SU-DHL-6 (cell line): ENCODE data around the gene AREG.

ENCODE experiments used
- H2AFZ ChIP-seq: fragments of 200-600 bp; sonication (generic); 2 replicates; pipeline ENCODE4 v1.6.1; 2014; ENCODE audit warnings: low read depth, mild to moderate bottlenecking, moderate library complexity, mixed read lengths, antibody characterized with exemption, low read length; ENCODE audit not compliant: severe bottlenecking
- H3F3A ChIP-seq: fragments of 200-600 bp; shearing (Covaris generic); 2 replicates; pipeline ENCODE4 v1.6.0; 2016; ENCODE audit warnings: antibody characterized with exemption, mild to moderate bottlenecking; ENCODE audit not compliant: insufficient read depth
- H3K27ac ChIP-seq: fragments of 200-600 bp; sonication (generic); 2 replicates; pipeline ENCODE4 v1.5.1; 2016; ENCODE audit warnings: low read depth, mild to moderate bottlenecking, low read length, moderate library complexity, mixed read lengths
- H3K27me3 ChIP-seq: fragments of 200-600 bp; sonication (generic), shearing (Covaris generic); 2 replicates; pipeline ENCODE4 v1.6.0; 2014; ENCODE audit warnings: mild to moderate bottlenecking, low read length
- H3K36me3 ChIP-seq: fragments of 200-600 bp; sonication (generic); 2 replicates; pipeline ENCODE4 v1.6.1; 2014; ENCODE audit warnings: mild to moderate bottlenecking, low read length, mixed read lengths
- H3K4me2 ChIP-seq: fragments of 300-600, 200-600 bp; shearing (Covaris generic), sonication (generic); 2 replicates; pipeline ENCODE4 v1.6.0; 2014; ENCODE audit warnings: low read length, low read depth, mild to moderate bottlenecking; ENCODE audit not compliant: poor library complexity, severe bottlenecking
- H3K4me3 ChIP-seq: fragments of 200-600 bp; sonication (generic); 2 replicates; pipeline ENCODE4 v1.5.1; 2014; ENCODE audit warnings: antibody characterized with exemption, low read length, mild to moderate bottlenecking, mixed read lengths; ENCODE audit not compliant: insufficient read depth, poor library complexity, severe bottlenecking
- H3K79me2 ChIP-seq: fragments of 200-600 bp; sonication (generic); 2 replicates; pipeline ENCODE4 v1.6.1; 2014; ENCODE audit warnings: mild to moderate bottlenecking, low read length, moderate library complexity; ENCODE audit not compliant: insufficient read depth
- H3K9ac ChIP-seq: fragments of 200-600 bp; sonication (generic); 2 replicates; pipeline ENCODE4 v1.7.0; 2014; ENCODE audit warnings: mild to moderate bottlenecking, low read length
- H3K9me2 ChIP-seq: fragments of 200-600 bp; sonication (generic); replicated peaks from 2 replicates; pipeline ENCODE4 v1.6.1; 2014; ENCODE audit warnings: low read length; ENCODE audit not compliant: insufficient read depth
- H3K9me3 ChIP-seq: fragments of 200-600 bp; sonication (generic); 2 replicates; pipeline ENCODE4 v1.6.1; 2014; ENCODE audit warnings: low read length, mixed read lengths; ENCODE audit not compliant: insufficient read depth
- H4K20me1 ChIP-seq: fragments of 200-600 bp; sonication (generic); 2 replicates; pipeline ENCODE4 v1.6.1; 2014; ENCODE audit warnings: low read depth, mild to moderate bottlenecking, antibody characterized with exemption, low read length, moderate library complexity, mixed read lengths
- CTCF ChIP-seq: fragments of 200-600 bp; sonication (generic); IDR thresholded peaks from one replicate; pipeline ENCODE4 v1.5.1; 2017; ENCODE audit warnings: antibody characterized with exemption, mild to moderate bottlenecking, low read length, moderate library complexity; ENCODE audit not compliant: insufficient read depth, poor library complexity, severe bottlenecking
- EZH2phosphoT487 ChIP-seq: fragments of 200-600 bp; sonication (generic), shearing (Covaris generic); conservative IDR thresholded peaks from 2 replicates; pipeline ENCODE4 v1.6.1; 2018; ENCODE audit warnings: mild to moderate bottlenecking, antibody characterized with exemption, low read length, moderate library complexity, mixed read lengths

The AREG gene

GRCh38 chr4:74455361-74456055, 10.6 kb downstream of the AREG start:
- Histone ChIP-seq H3K9ac (no peak overlapping the region), H3K27me3 (no peaks in the 10 kb centered on the region), H3K4me2 (no peak overlapping the region), H3K27ac (no peak overlapping the region), H4K20me1 (no peaks in the 10 kb centered on the region), H3K9me3 (no peaks in the 10 kb centered on the region), H2AFZ (no peak overlapping the region), H3K36me3 (no peaks in the 10 kb centered on the region), H3K79me2 (no peaks in the 10 kb centered on the region), H3K4me3 (no peak overlapping the region), H3K9me2 (no peaks in the 10 kb centered on the region), H3F3A (no peaks in the 10 kb centered on the region)
- TF ChIP-seq EZH2phosphoT487: no peak
- TF ChIP-seq CTCF: no peak

- H3K9me3 ChIP-seq: no peaks in the 10 kb centered on the region
- no peaks in the 10 kb centered on the region for H3F3A ChIP-seq
- no peak overlapping the region for H2AFZ ChIP-seq
- no peaks in the 10 kb centered on the region for H4K20me1 ChIP-seq
- no peak overlapping the region for H3K4me3 ChIP-seq
- H3K9me2 ChIP-seq: no peaks in the 10 kb centered on the region
- no peak overlapping the region for H3K4me2 ChIP-seq
- no peak overlapping the region for H3K9ac ChIP-seq
- TF ChIP-seq EZH2phosphoT487: no peak
- no peak for TF ChIP-seq CTCF
- no peak overlapping the region for H3K27ac ChIP-seq
- no peaks in the 10 kb centered on the region for H3K79me2 ChIP-seq
- H3K27me3 ChIP-seq: no peaks in the 10 kb centered on the region
- no peaks in the 10 kb centered on the region for H3K36me3 ChIP-seq
These were observed 11.3 kb downstream of the AREG start for GRCh38 chr4:74456056-74456744.

GRCh38 chr4:74456849-74457395, 12.0 kb downstream of the AREG start:
- H3K9ac ChIP-seq: no peak overlapping the region
- H2AFZ ChIP-seq: no peak overlapping the region
- no peaks in the 10 kb centered on the region for H3K36me3 ChIP-seq
- no peak overlapping the region for H3K4me3 ChIP-seq
- H3K9me2 ChIP-seq: no peaks in the 10 kb centered on the region
- no peaks in the 10 kb centered on the region for H4K20me1 ChIP-seq
- no peaks in the 10 kb centered on the region for H3K27me3 ChIP-seq
- no peaks in the 10 kb centered on the region for H3K79me2 ChIP-seq
- H3K4me2 ChIP-seq: no peak overlapping the region
- no peak overlapping the region for H3K27ac ChIP-seq
- TF ChIP-seq CTCF (no peak), EZH2phosphoT487 (no peak)
- H3K9me3 ChIP-seq: no peaks in the 10 kb centered on the region
- H3F3A ChIP-seq: no peaks in the 10 kb centered on the region
